H1 (cell line): ENCODE measurements around the gene TRAPPC3. TPM values are rescaled to one million over a fixed set of nuclear protein-coding genes. Genes with fewer than 3 reads are reported as not detected.

Source experiments
- BRCA1 ChIP-seq: IDR thresholded peaks from 2 replicates; pipeline ENCODE4 v1.6.1; 2012; ENCODE audit warnings: low read depth, low read length, improper control_type of control experiment
- HDAC2 ChIP-seq, 2 experiments: fragments of 300-600 bp in 1 of 2; sonication (generic) in 1 of 2; IDR thresholded peaks; 2 replicates each; pipeline ENCODE4 v1.6.1; 2011 to 2012; ENCODE audit warnings: low read depth in 2 of 2, low read length in 2 of 2, mild to moderate bottlenecking in 2 of 2, moderate library complexity in 2 of 2, borderline replicate concordance in 1 of 2, inconsistent platforms in 1 of 2
- KDM5A ChIP-seq: fragments of 200-600 bp; IDR thresholded peaks from 2 replicates; pipeline ENCODE4 v1.7.1; 2012; ENCODE audit warnings: mild to moderate bottlenecking, low read length, inconsistent platforms, mixed read lengths
- POLR2A ChIP-seq, 2 experiments: IDR thresholded peaks; 1 replicate in 1 of 2; 2 replicates in 1 of 2; pipeline ENCODE4 v1.6.1; 2011; ENCODE audit warnings: low read depth in 2 of 2, low read length in 2 of 2, mild to moderate bottlenecking in 2 of 2; ENCODE audit errors: control extremely low read depth in 1 of 2
- RNF2 ChIP-seq: fragments of 200-900, 300-1000 bp; sonication (generic); IDR thresholded peaks from 2 replicates; pipeline ENCODE4 v1.7.1; 2016; ENCODE audit warnings: borderline replicate concordance, low read depth, mild to moderate bottlenecking, antibody characterized with exemption, low read length; ENCODE audit not compliant: poor library complexity, severe bottlenecking; ENCODE audit errors: missing control alignments
- TEAD4 ChIP-seq: IDR thresholded peaks from 2 replicates; pipeline ENCODE4 v1.6.1; 2012; ENCODE audit warnings: low read depth, low read length, inconsistent platforms, mixed read lengths
- polyA plus RNA-seq, 7 experiments: library from polyadenylated mRNA; depleted of rRNA in 3 of 7; stranded (reverse) in 5 of 7; unstranded in 2 of 7; fragments of >200 nt in 5 of 7; fragments of 200-250 nt in 2 of 7; gene quantifications; 1 replicate in 5 of 7; 2 replicates in 1 of 7; 4 replicates in 1 of 7; pipeline versions ENCODE4 v1.2.1 to v1.2.3, GENCODE V29; 2011 to 2013; ENCODE audit warnings: missing spikeins in 2 of 7, mixed read lengths in 2 of 7
- total RNA-seq: library from RNA; stranded (reverse); fragmentation: NEBNext Ultra II Directional; extraction: Animal tissue kit (Norgen Biotek cat#: 25700); gene quantifications from 2 replicates; pipeline ENCODE4 v1.2.1, GENCODE V29; 2021

TRAPPC3 gene
- total and polyA plus RNA-seq, 2 of the 8 experiments (the other 6 are each of a cell fraction or from before 2014, with no cell fraction given), result 47.8 to 51.0 TPM

GRCh38 chr1:36123356-36123755 lies 25.9 kb downstream of the TRAPPC3 start (continued):
- no peak for TF ChIP-seq POLR2A (IDR thresholded peaks at IDR 0.05; ENCODE audit: control extremely low read depth in 1 of 2, low read depth in 2 of 2, low read length in 2 of 2)
- TF ChIP-seq RNF2, result no peak
- TF ChIP-seq TEAD4, result no peak
- TF ChIP-seq KDM5A, result no peak
- no peak for TF ChIP-seq HDAC2 (IDR thresholded peaks at IDR 0.05; ENCODE audit: borderline replicate concordance in 1 of 2, low read depth in 2 of 2, low read length in 2 of 2)
- TF ChIP-seq BRCA1, result no peak
